ENCODE measurements around the gene GALM.
A peak's percentile ranks its signal among the peaks of the same experiment; 100 is the strongest.

The GALM gene

DNA sequence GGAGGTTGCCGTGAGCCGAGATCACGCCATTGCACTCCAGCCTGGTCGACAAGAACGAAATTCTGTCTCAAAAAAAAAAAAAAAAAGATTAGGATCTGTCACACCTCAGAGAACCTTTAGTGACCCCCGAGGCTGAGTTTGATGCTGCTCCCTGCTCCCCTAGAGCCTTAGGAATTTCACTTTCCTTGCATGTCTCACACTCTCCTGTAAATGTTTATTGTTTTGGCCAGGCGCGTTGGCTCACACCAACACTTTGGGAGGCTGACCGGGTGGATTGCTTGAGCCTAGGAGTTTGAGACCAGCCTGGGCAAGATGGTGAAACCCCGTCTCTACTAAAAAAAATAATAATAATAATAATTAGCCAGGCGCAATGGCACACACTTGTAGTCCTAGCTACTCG is 53.8 kb downstream of the GALM start:
- no CpG with 5 or more reads among the region's 12 CpGs for WGBS (ENCODE audit: extremely low coverage, insufficient coverage, low lambda C conversion rate)
- Histone ChIP-seq H3K27ac (ENCODE audit: low read depth, low read length) (no peak overlapping the region), H3K23ac (ENCODE audit: low read length) (no peak overlapping the region), H3K79me1 (ENCODE audit: low read length) (peaks cover 2% of the 10 kb centered on the region), H3K9ac (ENCODE audit: low read length) (no peak overlapping the region), H3K4ac (ENCODE audit: low read depth, low read length) (peak overlapping the region; percentile 43), H3K18ac (ENCODE audit: low read length) (peak overlapping the region; percentile 76), H2BK15ac (replicated peaks; ENCODE audit: low read depth) (no peak overlapping the region), H4K5ac (ENCODE audit: low read length) (no peak overlapping the region), H2BK5ac (ENCODE audit: low read length) (no peak overlapping the region), H3K4me2 (ENCODE audit: low read length) (no peak overlapping the region), H3K56ac (ENCODE audit: low read length) (no peak overlapping the region), H3K27me3 (ENCODE audit: insufficient read depth, low read length, poor library complexity) (no peaks in the 10 kb centered on the region), H3K79me2 (ENCODE audit: control insufficient read depth, insufficient read depth, low read length) (no peaks in the 10 kb centered on the region), H2BK120ac (ENCODE audit: low read depth, low read length) (no peak overlapping the region), H3K36me3 (ENCODE audit: control insufficient read depth, insufficient read depth, low read length) (no peaks in the 10 kb centered on the region), H4K8ac (ENCODE audit: low read depth, low read length) (no peak overlapping the region), H2AK5ac (ENCODE audit: low read length) (no peak overlapping the region), H3K4me1 (ENCODE audit: control insufficient read depth, low read depth, low read length) (peaks cover 3% of the 10 kb centered on the region), H3K4me3 (ENCODE audit: low read length) (no peak overlapping the region)
- DNase-seq = peak; percentile 95

DNA sequence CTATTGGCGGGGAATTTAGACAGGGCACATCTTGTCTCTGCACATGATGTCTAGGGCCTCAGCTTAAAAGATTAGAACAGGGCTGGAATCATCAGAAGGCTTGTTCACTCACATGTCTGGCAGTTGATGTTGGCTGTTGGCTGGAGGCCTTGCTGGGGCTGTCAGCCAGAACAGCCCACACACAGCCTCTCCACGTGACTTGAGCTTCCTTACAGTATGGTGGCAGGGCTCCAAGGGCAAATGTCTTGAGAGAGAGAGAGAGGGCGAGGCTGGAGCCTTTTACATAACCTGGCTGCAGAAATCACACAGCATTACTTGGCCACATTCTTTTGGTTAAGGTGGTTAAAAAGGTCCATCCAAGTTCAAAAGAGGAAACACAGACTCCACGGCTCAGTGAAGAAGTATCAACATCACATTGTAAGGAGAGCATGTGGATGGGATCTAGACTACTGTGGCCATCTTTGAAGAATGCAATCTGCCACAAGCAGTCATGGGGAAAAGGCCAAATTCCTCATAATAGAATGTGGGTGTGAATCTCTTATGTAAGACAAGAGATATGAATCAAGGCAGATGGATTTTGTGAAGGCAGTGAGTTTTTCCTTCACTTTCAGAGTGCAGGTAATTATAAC is 54.8 kb downstream of the GALM start:
- Histone ChIP-seq H3K56ac (ENCODE audit: low read length) (no peak overlapping the region), H3K23ac (ENCODE audit: low read length) (peak overlapping the region; percentile 80)
- peak; percentile 54 for DNase-seq

DNA sequence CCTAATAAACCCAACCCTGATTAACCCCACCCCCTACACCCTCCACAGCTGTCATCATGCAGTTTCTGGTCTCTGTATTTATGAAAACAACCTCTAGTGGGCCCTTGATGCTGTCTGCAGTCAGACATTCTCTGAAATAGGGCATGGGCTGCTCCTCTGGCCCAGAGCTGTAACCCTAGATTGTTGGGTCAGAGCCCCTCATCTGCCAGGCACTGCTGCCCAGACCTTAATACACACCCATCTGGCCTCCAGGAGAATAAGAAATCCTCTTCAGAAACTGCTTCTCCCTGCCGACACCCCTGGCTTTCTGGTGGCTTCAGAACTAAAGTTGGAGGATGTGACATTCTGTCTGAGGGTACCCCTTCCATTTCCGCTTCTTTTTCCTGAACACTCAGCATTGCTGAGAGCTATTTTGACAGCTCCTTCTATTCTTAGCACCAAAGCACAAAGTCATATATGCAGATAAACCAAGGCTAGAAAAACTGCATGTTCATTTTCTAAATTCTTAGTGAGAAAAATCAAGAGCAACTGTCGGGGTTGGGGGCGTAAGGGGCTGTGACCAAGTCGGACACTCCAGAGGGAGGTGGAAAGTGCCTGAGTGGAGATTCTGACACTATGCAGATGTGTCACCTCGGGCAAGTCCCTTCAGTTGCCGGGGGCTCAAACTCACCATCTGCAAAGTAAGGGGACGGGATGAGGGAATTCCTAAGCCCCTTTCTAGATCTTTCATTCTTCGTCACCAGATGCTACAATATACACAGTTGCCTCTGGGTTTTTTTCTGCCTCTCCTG is 56.6 kb downstream of the GALM start:
- H3K4ac ChIP-seq (ENCODE audit: low read depth, low read length) = no peak overlapping the region
- no peak overlapping the region for H3K56ac ChIP-seq (ENCODE audit: low read length)
- H2BK15ac ChIP-seq (replicated peaks; ENCODE audit: low read depth) = no peak overlapping the region
- peaks cover 3% of the 10 kb centered on the region for H3K4me1 ChIP-seq (ENCODE audit: control insufficient read depth, low read depth, low read length)
- H3K36me3 ChIP-seq (ENCODE audit: control insufficient read depth, insufficient read depth, low read length) = no peaks in the 10 kb centered on the region
- H3K79me1 ChIP-seq (ENCODE audit: low read length) = peaks cover 2% of the 10 kb centered on the region
- no peak overlapping the region for H2BK120ac ChIP-seq (ENCODE audit: low read depth, low read length)
- no peak overlapping the region for H2AK5ac ChIP-seq (ENCODE audit: low read length)
- H4K5ac ChIP-seq (ENCODE audit: low read length) = no peak overlapping the region
- no peak overlapping the region for H3K18ac ChIP-seq (ENCODE audit: low read length)
- no peak overlapping the region for H3K27ac ChIP-seq (ENCODE audit: low read depth, low read length)
- no peak overlapping the region for H3K9ac ChIP-seq (ENCODE audit: low read length)
- no peak overlapping the region for H3K23ac ChIP-seq (ENCODE audit: low read length)
- H2BK5ac ChIP-seq (ENCODE audit: low read length) = no peak overlapping the region
- H4K8ac ChIP-seq (ENCODE audit: low read depth, low read length) = no peak overlapping the region
- H3K27me3 ChIP-seq (ENCODE audit: insufficient read depth, low read length, poor library complexity) = no peaks in the 10 kb centered on the region
- H3K4me2 ChIP-seq (ENCODE audit: low read length) = no peak overlapping the region
- WGBS (ENCODE audit: extremely low coverage, insufficient coverage, low lambda C conversion rate) = no CpG with 5 or more reads among the region's 9 CpGs
- H3K79me2 ChIP-seq (ENCODE audit: control insufficient read depth, insufficient read depth, low read length) = no peaks in the 10 kb centered on the region
- no peak for DNase-seq
- H3K4me3 ChIP-seq (ENCODE audit: low read length) = no peak overlapping the region

More for the DNA sequence above, 54.8 kb downstream of the GALM start:
- H2BK5ac ChIP-seq (ENCODE audit: low read length) = no peak overlapping the region
- no CpG with 5 or more reads among the region's 4 CpGs for WGBS (ENCODE audit: extremely low coverage, insufficient coverage, low lambda C conversion rate)
- H3K79me2 ChIP-seq (ENCODE audit: control insufficient read depth, insufficient read depth, low read length) = no peaks in the 10 kb centered on the region
- no peak overlapping the region for H2BK15ac ChIP-seq (replicated peaks; ENCODE audit: low read depth)
- no peak overlapping the region for H4K5ac ChIP-seq (ENCODE audit: low read length)
- H3K4ac ChIP-seq (ENCODE audit: low read depth, low read length) = no peak overlapping the region
- no peak overlapping the region for H2BK120ac ChIP-seq (ENCODE audit: low read depth, low read length)
- H3K27me3 ChIP-seq (ENCODE audit: insufficient read depth, low read length, poor library complexity) = no peaks in the 10 kb centered on the region
- H3K4me1 ChIP-seq (ENCODE audit: control insufficient read depth, low read depth, low read length) = peaks cover 3% of the 10 kb centered on the region
- H3K36me3 ChIP-seq (ENCODE audit: control insufficient read depth, insufficient read depth, low read length) = no peaks in the 10 kb centered on the region
- H3K27ac ChIP-seq (ENCODE audit: low read depth, low read length) = no peak overlapping the region
- no peak overlapping the region for H3K4me3 ChIP-seq (ENCODE audit: low read length)
- H4K8ac ChIP-seq (ENCODE audit: low read depth, low read length) = no peak overlapping the region
- H3K79me1 ChIP-seq (ENCODE audit: low read length) = peaks cover 2% of the 10 kb centered on the region
- H3K9ac ChIP-seq (ENCODE audit: low read length) = no peak overlapping the region
- peak overlapping the region; percentile 43 for H2AK5ac ChIP-seq (ENCODE audit: low read length)
- no peak overlapping the region for H3K18ac ChIP-seq (ENCODE audit: low read length)
- no peak overlapping the region for H3K4me2 ChIP-seq (ENCODE audit: low read length)

DNA sequence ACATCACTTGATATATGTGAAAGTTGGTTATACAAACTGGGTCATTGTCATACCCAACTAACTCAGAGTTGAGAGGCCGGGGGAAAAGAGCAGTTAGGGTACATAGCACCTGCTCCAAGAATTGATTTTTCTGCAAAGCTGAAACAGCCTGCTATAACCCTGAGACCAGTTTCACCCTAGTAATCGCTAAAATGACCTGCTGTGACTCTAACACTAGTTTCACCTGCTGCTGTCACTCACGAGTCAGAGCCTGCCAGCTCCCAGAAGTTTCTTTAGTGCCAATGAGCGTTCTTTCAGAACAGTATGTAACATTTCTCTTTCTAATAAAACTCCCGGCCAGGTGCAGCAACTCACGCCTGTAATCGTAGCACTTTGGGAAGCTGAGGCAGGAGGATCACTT is 57.3 kb downstream of the GALM start:
- Histone ChIP-seq H3K36me3 (ENCODE audit: control insufficient read depth, insufficient read depth, low read length) (no peaks in the 10 kb centered on the region), H4K8ac (ENCODE audit: low read depth, low read length) (no peak overlapping the region), H3K79me1 (ENCODE audit: low read length) (peaks cover 2% of the 10 kb centered on the region), H4K5ac (ENCODE audit: low read length) (no peak overlapping the region), H3K79me2 (ENCODE audit: control insufficient read depth, insufficient read depth, low read length) (no peaks in the 10 kb centered on the region), H3K27me3 (ENCODE audit: insufficient read depth, low read length, poor library complexity) (no peaks in the 10 kb centered on the region), H2BK120ac (ENCODE audit: low read depth, low read length) (no peak overlapping the region), H3K18ac (ENCODE audit: low read length) (no peak overlapping the region), H3K4ac (ENCODE audit: low read depth, low read length) (no peak overlapping the region), H3K9ac (ENCODE audit: low read length) (no peak overlapping the region), H3K4me3 (ENCODE audit: low read length) (no peak overlapping the region), H3K23ac (ENCODE audit: low read length) (no peak overlapping the region), H3K56ac (ENCODE audit: low read length) (no peak overlapping the region), H2AK5ac (ENCODE audit: low read length) (no peak overlapping the region), H2BK15ac (replicated peaks; ENCODE audit: low read depth) (no peak overlapping the region), H3K4me1 (ENCODE audit: control insufficient read depth, low read depth, low read length) (peaks cover 3% of the 10 kb centered on the region), H3K4me2 (ENCODE audit: low read length) (no peak overlapping the region), H2BK5ac (ENCODE audit: low read length) (no peak overlapping the region), H3K27ac (ENCODE audit: low read depth, low read length) (no peak overlapping the region)
- DNase-seq = no peak
- no CpG with 5 or more reads among the region's 7 CpGs for WGBS (ENCODE audit: extremely low coverage, insufficient coverage, low lambda C conversion rate)

DNA sequence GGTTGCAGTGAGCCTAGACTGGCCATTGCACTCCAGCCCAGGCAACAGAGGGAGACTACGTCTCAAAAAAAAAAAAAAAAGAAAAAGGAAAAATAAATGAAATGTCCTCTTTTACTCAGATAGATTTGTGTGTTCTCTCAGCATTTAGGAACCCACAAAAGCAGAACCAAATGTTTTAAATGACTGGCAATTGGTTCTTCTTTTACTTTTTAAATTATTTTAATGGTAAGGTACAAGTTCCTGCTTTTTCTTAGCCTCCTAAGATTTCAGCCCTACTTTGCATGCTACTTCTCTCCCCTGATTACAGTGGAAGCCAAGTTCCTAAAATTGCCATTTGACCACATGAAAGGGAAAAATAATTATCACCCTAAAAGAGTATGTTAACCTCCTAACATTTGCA is 61.7 kb downstream of the GALM start:
- Histone ChIP-seq H2BK5ac (ENCODE audit: low read length) (no peak overlapping the region), H3K36me3 (ENCODE audit: control insufficient read depth, insufficient read depth, low read length) (no peaks in the 10 kb centered on the region), H3K23ac (ENCODE audit: low read length) (no peak overlapping the region), H3K18ac (ENCODE audit: low read length) (no peak overlapping the region), H2BK120ac (ENCODE audit: low read depth, low read length) (no peak overlapping the region), H3K4me2 (ENCODE audit: low read length) (no peak overlapping the region), H3K27ac (ENCODE audit: low read depth, low read length) (no peak overlapping the region), H3K9ac (ENCODE audit: low read length) (no peak overlapping the region), H3K79me2 (ENCODE audit: control insufficient read depth, insufficient read depth, low read length) (no peaks in the 10 kb centered on the region), H2BK15ac (replicated peaks; ENCODE audit: low read depth) (no peak overlapping the region), H4K5ac (ENCODE audit: low read length) (no peak overlapping the region), H3K4me3 (ENCODE audit: low read length) (no peak overlapping the region), H3K4ac (ENCODE audit: low read depth, low read length) (no peak overlapping the region), H3K4me1 (ENCODE audit: control insufficient read depth, low read depth, low read length) (no peaks in the 10 kb centered on the region), H3K27me3 (ENCODE audit: insufficient read depth, low read length, poor library complexity) (no peaks in the 10 kb centered on the region), H3K79me1 (ENCODE audit: low read length) (no peaks in the 10 kb centered on the region), H2AK5ac (ENCODE audit: low read length) (no peak overlapping the region), H3K56ac (ENCODE audit: low read length) (no peak overlapping the region), H4K8ac (ENCODE audit: low read depth, low read length) (no peak overlapping the region)
- WGBS (ENCODE audit: extremely low coverage, insufficient coverage, low lambda C conversion rate) = no CpG with 5 or more reads among the region's 1 CpG
- DNase-seq = no peak
